Upper lobe of right lung (tissue), 1 donor: ENCODE measurements around the gene EPB41L3. TPM values are rescaled to one million over a fixed set of nuclear protein-coding genes. Genes with fewer than 3 reads are reported as not detected.

Source experiments
- ATAC-seq: fragments of 200-7000 bp; cut with Tn5 transposase; one replicate; pipeline ENCODE4 v1.9.1; 2020; ENCODE audit warnings: mild to moderate bottlenecking, moderate library complexity
- DNase-seq: peaks from one replicate; pipeline ENCODE4 v3.0.0-alpha.2; 2020
- H3K27ac ChIP-seq: fragments of 200-600 bp; one replicate; pipeline ENCODE4 v1.8.0; 2022
- H3K27me3 ChIP-seq: fragments of 200-600 bp; one replicate; pipeline ENCODE4 v1.8.0; 2022; ENCODE audit warnings: mild to moderate bottlenecking
- H3K36me3 ChIP-seq: fragments of 200-600 bp; one replicate; pipeline ENCODE4 v1.8.0; 2022
- H3K4me1 ChIP-seq: fragments of 200-600 bp; one replicate; pipeline ENCODE4 v1.8.0; 2022
- H3K4me3 ChIP-seq: fragments of 200-600 bp; one replicate; pipeline ENCODE4 v1.8.0; 2022; ENCODE audit warnings: mild to moderate bottlenecking
- H3K9me3 ChIP-seq: fragments of 200-600 bp; one replicate; pipeline ENCODE4 v1.8.0; 2022
- intact Hi-C: fragments of 100-400 bp; cut with DNase I; formaldehyde crosslinking; loops from one replicate; pipeline ENCODE4 v1.11.0; 2022
- total RNA-seq: library from RNA; stranded (reverse); fragmentation: NEBNext Ultra II Directional; extraction: Animal tissue kit (Norgen Biotek cat#: 25700); gene quantifications from one replicate; pipeline ENCODE4 v1.2.1, GENCODE V29; 2021
- TF ChIP-seq, protein P1 (sequence below): fragments of 200-600 bp; IDR thresholded peaks from one replicate; pipeline ENCODE4 v1.8.0; 2022; ENCODE audit warnings: antibody characterized with exemption
- donor health status: DM: no; HTN: yes; CAD: no; lungs with severe emphysema.

Gene EPB41L3
- total RNA-seq, 1 donor from 2014 or later = 68.9 TPM

DNA sequence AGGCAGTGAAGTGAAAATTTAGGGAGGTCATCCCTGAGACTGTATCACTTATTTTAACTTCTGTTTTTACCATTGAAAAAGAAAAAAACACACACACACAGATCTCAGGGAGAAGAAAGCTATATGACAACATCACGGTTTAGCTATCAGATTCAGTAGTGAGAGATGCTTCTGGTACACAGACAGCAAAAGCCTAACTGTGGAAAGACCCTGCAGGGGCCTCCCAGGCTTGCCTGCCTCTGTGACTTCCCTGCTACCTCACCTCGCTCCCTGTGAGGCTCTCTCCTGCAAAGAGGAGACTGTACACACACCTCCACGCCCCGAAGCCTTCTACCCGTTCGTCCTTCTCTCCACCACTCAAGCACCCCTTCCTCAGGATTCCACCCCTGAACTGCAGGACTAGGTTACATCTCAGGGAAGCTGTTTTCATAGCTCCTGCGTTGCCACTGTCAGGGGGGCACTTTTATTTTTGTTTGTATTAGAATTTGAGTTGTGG, 86.3 kb downstream of the EPB41L3 start:
- no peak for DNase-seq
- Histone ChIP-seq H3K4me1 (no peaks in the 10 kb centered on the region), H3K27me3 (no peaks in the 10 kb centered on the region), H3K27ac (no peak overlapping the region), H3K36me3 (no peaks in the 10 kb centered on the region), H3K9me3 (no peaks in the 10 kb centered on the region), H3K4me3 (no peak overlapping the region)
- no peak for ATAC-seq
- intact Hi-C loops = no loop called here
- TF ChIP-seq, protein P1, sequence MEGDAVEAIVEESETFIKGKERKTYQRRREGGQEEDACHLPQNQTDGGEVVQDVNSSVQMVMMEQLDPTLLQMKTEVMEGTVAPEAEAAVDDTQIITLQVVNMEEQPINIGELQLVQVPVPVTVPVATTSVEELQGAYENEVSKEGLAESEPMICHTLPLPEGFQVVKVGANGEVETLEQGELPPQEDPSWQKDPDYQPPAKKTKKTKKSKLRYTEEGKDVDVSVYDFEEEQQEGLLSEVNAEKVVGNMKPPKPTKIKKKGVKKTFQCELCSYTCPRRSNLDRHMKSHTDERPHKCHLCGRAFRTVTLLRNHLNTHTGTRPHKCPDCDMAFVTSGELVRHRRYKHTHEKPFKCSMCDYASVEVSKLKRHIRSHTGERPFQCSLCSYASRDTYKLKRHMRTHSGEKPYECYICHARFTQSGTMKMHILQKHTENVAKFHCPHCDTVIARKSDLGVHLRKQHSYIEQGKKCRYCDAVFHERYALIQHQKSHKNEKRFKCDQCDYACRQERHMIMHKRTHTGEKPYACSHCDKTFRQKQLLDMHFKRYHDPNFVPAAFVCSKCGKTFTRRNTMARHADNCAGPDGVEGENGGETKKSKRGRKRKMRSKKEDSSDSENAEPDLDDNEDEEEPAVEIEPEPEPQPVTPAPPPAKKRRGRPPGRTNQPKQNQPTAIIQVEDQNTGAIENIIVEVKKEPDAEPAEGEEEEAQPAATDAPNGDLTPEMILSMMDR = no peak

DNA sequence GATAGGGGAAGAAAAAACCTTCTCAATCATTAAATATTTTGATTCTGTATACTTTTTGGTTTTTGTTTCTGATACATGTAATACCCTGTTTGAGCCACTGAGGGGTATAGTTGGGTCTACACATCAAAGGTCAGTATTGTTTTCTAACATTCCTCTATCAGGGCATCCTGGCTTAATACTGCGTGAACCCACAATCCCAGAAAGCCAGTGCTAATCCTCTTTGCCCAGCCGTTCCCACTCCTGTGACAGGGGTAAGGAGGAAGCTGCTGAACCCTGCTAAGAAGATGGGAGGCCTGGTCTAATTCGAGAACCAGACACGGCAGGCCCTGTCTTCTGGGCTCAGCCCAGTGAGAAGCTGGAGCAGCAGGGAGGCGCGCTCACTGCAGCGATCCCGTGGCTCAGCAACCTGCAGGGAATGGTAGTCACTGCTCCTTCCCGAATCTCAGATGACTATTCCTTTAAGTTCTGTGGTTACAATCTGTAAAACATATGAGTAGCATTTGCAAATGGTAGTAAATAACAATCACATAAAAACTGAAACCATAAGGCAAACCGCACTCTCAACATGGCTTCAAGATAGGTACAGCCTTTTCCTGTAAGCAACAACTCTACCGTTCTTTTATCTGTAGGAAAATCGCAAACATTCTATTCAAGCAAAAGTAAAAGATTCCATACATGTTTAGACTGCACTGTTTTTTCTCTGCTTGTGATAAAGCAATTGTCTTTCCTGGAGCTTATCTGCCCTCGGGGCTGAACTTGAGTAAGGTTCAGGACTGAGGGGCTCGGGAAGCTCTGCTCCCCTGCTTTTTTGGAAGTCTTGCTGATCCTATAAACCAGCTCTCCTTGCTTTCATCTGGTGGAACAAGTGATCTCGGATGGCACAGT, 87.0 kb downstream of the EPB41L3 start:
- intact Hi-C loops = no loop called here
- Histone ChIP-seq H3K4me1 (no peaks in the 10 kb centered on the region), H3K27ac (no peak overlapping the region), H3K27me3 (no peaks in the 10 kb centered on the region), H3K36me3 (no peaks in the 10 kb centered on the region), H3K9me3 (no peaks in the 10 kb centered on the region), H3K4me3 (no peak overlapping the region)
- TF ChIP-seq, protein P1 = peak; percentile 38
- peak; percentile 84 for ATAC-seq
- no peak for DNase-seq

DNA sequence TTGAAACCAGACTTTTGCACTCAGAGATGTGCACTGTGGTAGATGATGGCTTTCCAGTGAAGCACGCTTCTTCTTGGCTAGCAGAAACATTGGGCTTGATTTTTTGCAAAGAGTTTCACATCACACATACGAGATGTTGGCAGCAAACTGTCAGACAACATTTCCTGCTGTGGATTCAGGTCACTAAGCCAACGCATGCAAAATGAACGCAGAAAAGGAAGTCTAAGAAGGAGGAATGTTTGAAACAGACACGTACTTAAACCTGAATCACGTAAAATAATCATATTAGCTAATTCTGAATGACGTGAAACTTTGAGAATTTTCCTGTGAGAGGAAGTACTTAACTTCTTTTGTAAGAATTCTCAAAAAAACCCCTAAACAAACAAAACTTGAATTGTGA, 88.1 kb downstream of the EPB41L3 start:
- DNase-seq = no peak
- no peaks in the 10 kb centered on the region for H3K9me3 ChIP-seq
- no peak overlapping the region for H3K4me3 ChIP-seq
- no peak overlapping the region for H3K27ac ChIP-seq
- H3K4me1 ChIP-seq = no peaks in the 10 kb centered on the region
- TF ChIP-seq, protein P1 = no peak
- no peaks in the 10 kb centered on the region for H3K36me3 ChIP-seq
- intact Hi-C loops = no loop called here
- ATAC-seq = no peak
- H3K27me3 ChIP-seq = no peaks in the 10 kb centered on the region

DNA sequence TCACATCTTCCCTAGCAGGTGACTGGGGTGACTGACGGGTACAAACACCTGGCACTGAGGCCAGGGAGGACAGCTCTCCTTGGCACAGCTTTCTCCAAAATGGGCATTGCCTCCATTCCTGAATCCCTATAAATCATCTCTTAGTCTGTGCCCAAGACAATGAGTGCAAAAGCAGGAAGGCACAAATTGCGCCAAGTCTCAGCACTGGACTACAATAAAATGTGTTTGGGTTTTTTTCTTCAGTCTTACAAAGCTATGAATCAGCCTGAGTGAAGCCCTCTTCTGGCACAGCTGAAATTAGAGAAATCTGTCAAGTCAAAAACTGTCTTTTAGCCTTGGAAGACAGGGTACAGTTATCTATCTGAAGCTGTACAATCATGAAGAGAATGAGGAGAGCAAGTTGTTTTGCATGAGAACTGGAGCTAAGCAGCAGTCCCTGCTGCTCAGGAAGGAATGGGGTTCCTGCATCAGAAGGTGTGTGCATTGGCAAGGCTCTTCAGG, 90.8 kb downstream of the EPB41L3 start:
- Histone ChIP-seq H3K36me3 (no peaks in the 10 kb centered on the region), H3K27ac (no peak overlapping the region), H3K4me1 (no peaks in the 10 kb centered on the region), H3K4me3 (no peak overlapping the region), H3K27me3 (no peaks in the 10 kb centered on the region), H3K9me3 (no peaks in the 10 kb centered on the region)
- DNase-seq (no peak), ATAC-seq (no peak)
- intact Hi-C loops = no loop called here
- TF ChIP-seq, protein P1 = no peak

DNA sequence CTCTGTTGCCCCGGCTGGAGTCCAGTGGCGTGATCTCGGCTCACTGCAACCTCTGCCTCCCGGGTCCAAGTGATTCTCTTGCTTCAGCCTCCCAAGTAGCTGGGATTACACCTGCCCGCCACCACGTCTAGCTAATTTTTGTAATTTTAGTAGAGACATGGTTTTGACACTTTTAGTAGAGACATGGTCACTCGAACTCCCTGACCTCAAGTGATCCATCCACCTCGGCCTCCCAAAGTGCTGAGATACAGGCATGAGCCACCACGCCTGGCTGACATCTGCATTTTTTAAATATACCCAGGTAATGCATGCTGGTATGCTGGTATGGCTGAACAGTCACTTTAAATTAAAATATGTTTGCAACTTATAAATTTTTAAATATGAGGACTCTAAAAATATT, 91.9 kb downstream of the EPB41L3 start:
- Histone ChIP-seq H3K4me1 (no peaks in the 10 kb centered on the region), H3K27ac (no peak overlapping the region), H3K36me3 (no peaks in the 10 kb centered on the region), H3K27me3 (no peaks in the 10 kb centered on the region), H3K4me3 (no peak overlapping the region), H3K9me3 (no peaks in the 10 kb centered on the region)
- DNase-seq (no peak), ATAC-seq (no peak)
- intact Hi-C loops = no loop called here
- TF ChIP-seq, protein P1 = no peak
